PC-3 (cell line): ENCODE data around the gene WDR38. TPM values are rescaled to one million over a fixed set of nuclear protein-coding genes. Genes with fewer than 3 reads are reported as not detected.

Source experiments
- ATAC-seq: fragments of 200-7000 bp; cut with Tn5 transposase; 2 replicates; pipeline ENCODE4 v1.9.1; 2020; ENCODE audit warnings: mild to moderate bottlenecking, moderate library complexity
- BruUV-seq: library from RNA; stranded (reverse); fragments of 400-500 nt; replicated peaks from 2 replicates; lab custom pipeline; 2021; lab: Mats Ljungman, UMichigan
- CTCF ChIA-PET: fragments of 300-600 bp; sonication (Branson Sonifier 250); formaldehyde crosslinking; loops from one replicate; lab custom pipeline; 2022; ENCODE audit warnings: antibody characterized with exemption; lab: Charles Lee
- POLR2A ChIA-PET: fragments of 300-600 bp; sonication (Branson Sonifier 250); formaldehyde crosslinking; loops from one replicate; lab custom pipeline; 2022; ENCODE audit warnings: antibody characterized with exemption; ENCODE audit not compliant: unreplicated experiment; lab: Charles Lee
- DNase-seq: peaks from one replicate; pipeline ENCODE4 v3.0.0-alpha.2; 2015
- H2AFZ ChIP-seq: fragments of 300-600 bp; sonication (generic); 2 replicates; pipeline ENCODE4 v1.6.0; 2016; ENCODE audit warnings: antibody characterized with exemption, low read length
- H3F3A ChIP-seq: fragments of 300-600 bp; sonication (generic); one replicate; pipeline ENCODE4 v1.6.0; 2017; ENCODE audit warnings: antibody characterized with exemption, low read length, control low read depth, mild to moderate bottlenecking; ENCODE audit not compliant: unreplicated experiment
- H3K27ac ChIP-seq: fragments of 300-600 bp; sonication (generic); 2 replicates; pipeline ENCODE4 v1.5.1; 2016; ENCODE audit warnings: mild to moderate bottlenecking, low read length
- H3K27me3 ChIP-seq: fragments of 300-600 bp; sonication (generic); 2 replicates; pipeline ENCODE4 v1.6.1; 2016; ENCODE audit warnings: low read length, mixed read lengths
- H3K36me3 ChIP-seq: fragments of 300-600 bp; sonication (generic); 2 replicates; pipeline ENCODE4 v1.6.1; 2016; ENCODE audit warnings: low read depth, mixed run types, low read length, mixed read lengths
- H3K4me1 ChIP-seq: fragments of 300-600 bp; sonication (generic); 2 replicates; pipeline ENCODE4 v1.5.1; 2016; ENCODE audit warnings: low read length; ENCODE audit not compliant: insufficient read depth
- H3K4me2 ChIP-seq: fragments of 300-600 bp; sonication (generic); 2 replicates; pipeline ENCODE4 v1.6.0; 2016; ENCODE audit warnings: low read length
- H3K4me3 ChIP-seq: fragments of 300-600 bp; sonication (generic); 2 replicates; pipeline ENCODE4 v1.5.1; 2016; ENCODE audit warnings: mild to moderate bottlenecking, low read length, mixed read lengths
- H3K79me2 ChIP-seq: fragments of 300-600 bp; sonication (generic); 2 replicates; pipeline ENCODE4 v1.6.1; 2017; ENCODE audit warnings: low read length, mixed read lengths
- H3K9ac ChIP-seq: fragments of 300-600 bp; sonication (generic); 2 replicates; pipeline ENCODE4 v1.6.0; 2016; ENCODE audit warnings: mild to moderate bottlenecking, low read length
- H3K9me2 ChIP-seq: fragments of 300-600 bp; sonication (generic); replicated peaks from 2 replicates; pipeline ENCODE4 v1.6.1; 2016; ENCODE audit warnings: mixed run types, low read length, mixed read lengths
- H3K9me3 ChIP-seq: fragments of 300-600 bp; sonication (generic); 2 replicates; pipeline ENCODE4 v1.6.1; 2016; ENCODE audit warnings: low read length, mixed read lengths
- H4K20me1 ChIP-seq: fragments of 300-600 bp; sonication (generic); 2 replicates; pipeline ENCODE4 v1.6.1; 2016; ENCODE audit warnings: low read length, mixed read lengths
- CTCF ChIP-seq: fragments of 300-600 bp; sonication (generic); conservative IDR thresholded peaks from 2 replicates; pipeline ENCODE4 v1.5.1; 2017; ENCODE audit warnings: antibody characterized with exemption, low read depth, mild to moderate bottlenecking, low read length
- EZH2 ChIP-seq: fragments of 300-600 bp; sonication (generic); IDR thresholded peaks from one replicate; pipeline ENCODE4 v1.6.1; 2017; ENCODE audit warnings: antibody characterized with exemption, mild to moderate bottlenecking, low read length; ENCODE audit not compliant: unreplicated experiment
- EZH2phosphoT487 ChIP-seq: fragments of 300-600 bp; sonication (generic); IDR thresholded peaks from 2 replicates; pipeline ENCODE4 v1.6.1; 2018; ENCODE audit warnings: mild to moderate bottlenecking, antibody characterized with exemption, low read length, borderline replicate concordance
- intact Hi-C: fragments of 100-400 bp; cut with micrococcal nuclease; formaldehyde crosslinking; loops from 2 replicates; pipeline ENCODE4 v1.9.0; 2023
- total RNA-seq: library from RNA; depleted of rRNA; stranded (reverse); fragments of >200 nt; gene quantifications from 2 replicates; pipeline ENCODE4 v1.2.3, GENCODE V29; 2014

Gene WDR38
- total RNA-seq, 1 experiment from 2014 or later, result not detected

- TF ChIP-seq EZH2 (no peak), CTCF (peak; percentile 58), EZH2phosphoT487 (no peak)
- CTCF ChIA-PET, result no interaction called here
- Histone ChIP-seq H2AFZ (no peak overlapping the region), H3K27ac (no peak overlapping the region), H3K9me3 (no peaks in the 10 kb centered on the region), H3F3A (no peaks in the 10 kb centered on the region), H3K36me3 (no peaks in the 10 kb centered on the region), H3K27me3 (no peaks in the 10 kb centered on the region), H3K4me3 (no peak overlapping the region), H3K4me2 (no peak overlapping the region), H3K4me1 (no peaks in the 10 kb centered on the region), H3K79me2 (no peaks in the 10 kb centered on the region), H4K20me1 (no peaks in the 10 kb centered on the region), H3K9me2 (no peaks in the 10 kb centered on the region), H3K9ac (no peak overlapping the region)
- BruUV-seq, result no TSS peak
- intact Hi-C loops, result loop anchor here (1.0 kb wide), 1 partner anchor 123 kb away; the partner anchor contains the start of gene NR6A1
- ATAC-seq, result peak; percentile 48
- peak; percentile 39 for DNase-seq
- POLR2A ChIA-PET, result no interaction called here
These were observed 41.5 kb downstream of the WDR38 start for GRCh38 chr9:124894741-124895170.

- Histone ChIP-seq H3K9me3 (no peaks in the 10 kb centered on the region), H3K4me3 (no peak overlapping the region), H3K4me2 (no peak overlapping the region), H2AFZ (no peak overlapping the region), H3K4me1 (no peaks in the 10 kb centered on the region), H3K79me2 (no peaks in the 10 kb centered on the region), H3F3A (no peaks in the 10 kb centered on the region), H3K36me3 (no peaks in the 10 kb centered on the region), H3K9me2 (no peaks in the 10 kb centered on the region), H3K27me3 (no peaks in the 10 kb centered on the region), H4K20me1 (no peaks in the 10 kb centered on the region), H3K27ac (no peak overlapping the region), H3K9ac (no peak overlapping the region)
- no peak for TF ChIP-seq EZH2phosphoT487
- no peak for TF ChIP-seq EZH2
- no peak for TF ChIP-seq CTCF
- ChIA-PET POLR2A (no interaction called here), CTCF (no interaction called here)
- DNase-seq, result no peak
- no peak for ATAC-seq
- intact Hi-C loops, result no loop called here
- BruUV-seq, result no TSS peak
These were observed 44.6 kb downstream of the WDR38 start for GRCh38 chr9:124897570-124898460.

- H3K27ac ChIP-seq, result no peak overlapping the region
- H3K36me3 ChIP-seq, result no peaks in the 10 kb centered on the region
- no peak for ATAC-seq
- no peaks in the 10 kb centered on the region for H3K4me1 ChIP-seq
- POLR2A ChIA-PET, result no interaction called here
- no TSS peak for BruUV-seq
- no peaks in the 10 kb centered on the region for H4K20me1 ChIP-seq
- H3K9me3 ChIP-seq, result no peaks in the 10 kb centered on the region
- CTCF ChIA-PET, result no interaction called here
- TF ChIP-seq CTCF (no peak), EZH2phosphoT487 (no peak), EZH2 (no peak)
- no peak overlapping the region for H3K4me2 ChIP-seq
- H3K79me2 ChIP-seq, result no peaks in the 10 kb centered on the region
- no peaks in the 10 kb centered on the region for H3K27me3 ChIP-seq
- H3K9me2 ChIP-seq, result no peaks in the 10 kb centered on the region
- H3K9ac ChIP-seq, result no peak overlapping the region
- intact Hi-C loops, result no loop called here
- no peak for DNase-seq
- H2AFZ ChIP-seq, result no peak overlapping the region
- H3K4me3 ChIP-seq, result no peak overlapping the region
- no peaks in the 10 kb centered on the region for H3F3A ChIP-seq
These were observed 46.6 kb downstream of the WDR38 start for GRCh38 chr9:124899845-124900244.
